GM12878 (cell line): ENCODE results near the gene ARHGAP32. TPM values are rescaled to one million over a fixed set of nuclear protein-coding genes. Genes with fewer than 3 reads are reported as not detected.

Experiments used
- ATAC-seq: fragments of 200-7000 bp; cut with Tn5 transposase; 3 replicates; pipeline ENCODE4 v1.9.1; 2020; ENCODE audit warnings: mild to moderate bottlenecking, moderate library complexity
- BruUV-seq: library from RNA; stranded (reverse); fragments of 400-500 nt; replicated peaks from 2 replicates; lab custom pipeline; 2021; lab: Mats Ljungman, UMichigan
- CTCF ChIA-PET: fragments of 300-600 bp; sonication (Branson Sonifier 250); formaldehyde crosslinking; extraction: SDS; loops from one replicate; lab custom pipeline; 2021; ENCODE audit warnings: inconsistent platforms; lab: Yijun Ruan, JAX
- POLR2A ChIA-PET: fragments of 350-600 bp; formaldehyde crosslinking; extraction: SDS; loops from one replicate; lab custom pipeline; 2021; ENCODE audit warnings: inconsistent platforms; lab: Charles Lee
- RAD21 ChIA-PET: fragments of 300-600 bp; sonication (Branson Sonifier 250); formaldehyde crosslinking; loops from one replicate; lab custom pipeline; 2023; ENCODE audit warnings: antibody characterized with exemption; ENCODE audit not compliant: unreplicated experiment; lab: Charles Lee
- SMC1A ChIA-PET: fragments of 300-600 bp; sonication (Branson Sonifier 250); formaldehyde crosslinking; loops from one replicate; lab custom pipeline; 2023; ENCODE audit not compliant: unreplicated experiment, uncharacterized antibody; lab: Charles Lee
- DNase-seq: peaks from one replicate; pipeline ENCODE4 v3.0.0-alpha.2; 2011; ENCODE audit warnings: low read depth, low spot score
- FAIRE-seq: peaks from 3 replicates; lab custom pipeline; 2011; peaks lifted over from hg19 to GRCh38; lab: Jason Lieb, UNC
- H2AFZ ChIP-seq: 2 replicates; pipeline ENCODE4 v1.6.0; 2011; ENCODE audit warnings: low read depth, low read length, control low read depth; ENCODE audit not compliant: control insufficient read depth
- H3K27ac ChIP-seq: 2 replicates; pipeline ENCODE4 v1.5.1; 2011; ENCODE audit warnings: control low read depth; ENCODE audit not compliant: control insufficient read depth, insufficient read depth
- H3K27me3 ChIP-seq, 2 experiments: replicated peaks in 1 of 2; 2 replicates each; pipeline versions ENCODE4 v1.6.0 to v1.6.1; 2011; ENCODE audit warnings: low read length in 1 of 2; ENCODE audit not compliant: control insufficient read depth in 2 of 2, insufficient read depth in 2 of 2
- H3K36me3 ChIP-seq, 2 experiments: 2 replicates each; pipeline ENCODE4 v1.5.1; 2011; ENCODE audit warnings: low read length in 1 of 2; ENCODE audit not compliant: control insufficient read depth in 2 of 2, insufficient read depth in 2 of 2
- H3K4me1 ChIP-seq: 2 replicates; pipeline ENCODE4 v1.6.1; 2011; ENCODE audit warnings: mild to moderate bottlenecking, low read length, moderate library complexity, mixed read lengths; ENCODE audit not compliant: control insufficient read depth, insufficient read depth
- H3K4me2 ChIP-seq: 2 replicates; pipeline ENCODE4 v1.6.0; 2011; ENCODE audit warnings: control low read depth; ENCODE audit not compliant: control insufficient read depth, insufficient read depth
- H3K4me3 ChIP-seq: fragments of 200-600 bp; sonication (generic); 2 replicates; pipeline ENCODE4 v1.5.1; 2016
- H3K79me2 ChIP-seq: 2 replicates; pipeline ENCODE4 v1.6.0; 2011; ENCODE audit warnings: low read length; ENCODE audit not compliant: control insufficient read depth, insufficient read depth
- H3K9ac ChIP-seq: 2 replicates; pipeline ENCODE4 v1.8.0; 2011; ENCODE audit warnings: low read length, control low read depth, mixed read lengths; ENCODE audit not compliant: control insufficient read depth, insufficient read depth
- H3K9me3 ChIP-seq: replicated peaks from 3 replicates; pipeline ENCODE4 v1.5.1; 2011; ENCODE audit warnings: mild to moderate bottlenecking, low read length; ENCODE audit not compliant: control insufficient read depth, insufficient read depth
- H4K20me1 ChIP-seq: 2 replicates; pipeline ENCODE4 v1.6.0; 2011; ENCODE audit not compliant: control insufficient read depth, insufficient read depth
- BMI1 ChIP-seq: fragments of 450-650 bp; IDR thresholded peaks from 2 replicates; pipeline ENCODE4 v1.6.1; 2016; ENCODE audit warnings: mild to moderate bottlenecking, moderate library complexity, borderline replicate concordance
- CBFB ChIP-seq: IDR thresholded peaks from 2 replicates; pipeline ENCODE4 v1.6.1; 2016; ENCODE audit warnings: antibody characterized with exemption, low read depth
- HDAC2 ChIP-seq: fragments of 200-600 bp; sonication (generic); IDR thresholded peaks from 2 replicates; pipeline ENCODE4 v1.6.1; 2017
- LARP7 ChIP-seq: fragments of 450-650 bp; IDR thresholded peaks from 2 replicates; pipeline ENCODE4 v1.6.1; 2017; ENCODE audit warnings: mild to moderate bottlenecking
- MEF2A ChIP-seq: IDR thresholded peaks from 2 replicates; pipeline ENCODE4 v1.6.1; 2011; ENCODE audit warnings: low read depth, mild to moderate bottlenecking, low read length, moderate library complexity; ENCODE audit not compliant: insufficient read depth
- SMAD1 ChIP-seq: fragments of 450-650 bp; IDR thresholded peaks from 2 replicates; pipeline ENCODE4 v1.6.1; 2018; ENCODE audit warnings: mild to moderate bottlenecking, low read depth; ENCODE audit not compliant: partially characterized antibody
- SREBF1 ChIP-seq: IDR thresholded peaks from 2 replicates; pipeline ENCODE4 v1.6.1; 2012; ENCODE audit warnings: mild to moderate bottlenecking, low read length
- SUZ12 ChIP-seq: fragments of 200-600 bp; sonication (generic); IDR thresholded peaks from one replicate; pipeline ENCODE4 v1.6.1; 2018; ENCODE audit warnings: antibody characterized with exemption, mild to moderate bottlenecking; ENCODE audit not compliant: unreplicated experiment
- ZNF274 ChIP-seq: IDR thresholded peaks from one replicate; pipeline ENCODE4 v1.8.0; 2011; ENCODE audit not compliant: insufficient read length, insufficient read depth
- WGBS: methylation state at CpG from one replicate; pipeline ENCODE4 v1.1.6; 2016; ENCODE audit warnings: low lambda C conversion rate; ENCODE audit not compliant: insufficient replicate concordance, insufficient coverage; ENCODE audit errors: missing lambda C conversion rate; 5-methylcytosine and 5-hydroxymethylcytosine counted together
- in situ Hi-C: fragments of 300-500 bp; cut with MboI; formaldehyde crosslinking; loops from 9 replicates; pipeline ENCODE4 v1.14.3; 2018; ENCODE audit warnings: mixed read lengths
- intact Hi-C: fragments of 100-400 bp; cut with micrococcal nuclease; formaldehyde crosslinking; loops from one replicate; pipeline ENCODE4 v1.14.2; 2022; ENCODE audit not compliant: unreplicated experiment
- polyA plus RNA-seq, 11 experiments: library from polyadenylated mRNA; depleted of rRNA in 4 of 11; unstranded in 6 of 11; stranded (reverse) in 5 of 11; fragments of >200 nt; fragmentation: Nextera tagmentation in 4 of 11; fragmentation: Illumina TruSeq in 1 of 11; extraction: Ambion mirVana in 4 of 11; extraction: Trizol in 1 of 11; gene quantifications; 1 replicate in 1 of 11; 2 replicates in 10 of 11; pipeline versions ENCODE4 v1.2.1 to v1.2.3, GENCODE V29; 2011 to 2016; ENCODE audit warnings: inconsistent platforms in 2 of 11, missing spikeins in 2 of 11, low read depth in 1 of 11
- total RNA-seq, 4 experiments: library from RNA; depleted of rRNA in 3 of 4; stranded (reverse); fragments of >200 nt in 3 of 4; fragmentation: Illumina TruSeq in 1 of 4; extraction: Trizol in 1 of 4; gene quantifications; 2 replicates each; pipeline versions ENCODE4 v1.2.1 to v1.2.3, GENCODE V29; 2013 to 2021
- TF ChIP-seq, protein P1 (sequence below): IDR thresholded peaks from 2 replicates; pipeline ENCODE4 v1.6.1; 2011; ENCODE audit warnings: borderline replicate concordance, low read depth, mild to moderate bottlenecking, moderate library complexity, low read length; ENCODE audit not compliant: insufficient read depth, poor library complexity, severe bottlenecking
- TF ChIP-seq, protein P2 (sequence below): IDR thresholded peaks from 2 replicates; pipeline ENCODE4 v1.6.1; 2012; ENCODE audit warnings: low read depth, low read length, improper control_type of control experiment
- TF ChIP-seq, protein P3 (sequence below): IDR thresholded peaks from 2 replicates; pipeline ENCODE4 v1.6.1; 2012; ENCODE audit warnings: low read depth, low read length, improper control_type of control experiment
- TF ChIP-seq, protein P4 (sequence below): fragments of 450-650 bp; IDR thresholded peaks from 2 replicates; pipeline ENCODE4 v1.6.1; 2017; ENCODE audit warnings: mild to moderate bottlenecking, low read depth, inconsistent platforms; ENCODE audit not compliant: poor library complexity, severe bottlenecking
- TF ChIP-seq, protein P5 (sequence below), 3 experiments: IDR thresholded peaks in 2 of 3; conservative IDR thresholded peaks in 1 of 3; 2 replicates each; pipeline ENCODE4 v1.5.1; 2011; ENCODE audit warnings: low read depth in 3 of 3, low read length in 3 of 3, mild to moderate bottlenecking in 3 of 3, control low read depth in 2 of 3, moderate library complexity in 2 of 3, inconsistent platforms in 1 of 3, mixed read lengths in 1 of 3; ENCODE audit not compliant: control insufficient read depth in 2 of 3, insufficient read depth in 1 of 3; ENCODE audit errors: extremely low read depth in 1 of 3
- TF ChIP-seq, protein P6 (sequence below): IDR thresholded peaks from 2 replicates; pipeline ENCODE4 v1.6.1; 2011; ENCODE audit warnings: low read depth, low read length, improper control_type of control experiment, borderline replicate concordance

ARHGAP32 gene
- total and polyA plus RNA-seq, 10 of the 15 experiments (the other 5 are each of a cell fraction or from before 2014, with no cell fraction given) = under 0.01 to 0.46 (median 0.12) TPM; not detected in 1

DNA sequence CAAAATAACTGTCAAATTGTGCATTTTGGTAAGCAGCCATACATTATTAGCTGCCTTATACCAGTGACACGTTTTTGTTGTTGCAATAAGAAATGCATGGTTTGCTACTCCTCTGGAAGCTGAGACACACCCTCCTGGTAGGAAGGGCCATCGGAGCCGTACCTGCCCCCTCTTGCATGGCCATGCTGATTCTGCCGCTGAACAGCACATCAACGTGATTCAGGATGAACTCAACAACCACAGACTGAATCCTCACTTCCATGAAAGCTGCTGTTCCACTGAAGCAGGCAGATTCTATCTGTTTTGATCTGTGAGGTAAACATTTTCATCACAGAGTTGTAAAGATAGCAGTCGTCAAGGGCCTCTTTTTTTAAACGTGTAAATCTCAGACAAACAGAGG is 210.9 kb downstream of the ARHGAP32 start:
- H3K4me1 ChIP-seq = no peaks in the 10 kb centered on the region
- in situ Hi-C loops (no loop called here), intact Hi-C loops (no loop called here)
- H3K36me3 ChIP-seq = no peaks in the 10 kb centered on the region; a peak in 1 of 4 replicates
- H4K20me1 ChIP-seq = no peaks in the 10 kb centered on the region
- BruUV-seq = no TSS peak
- ChIA-PET CTCF (no interaction called here), POLR2A (no interaction called here), SMC1A (interaction anchor here (1.1 kb wide), 1 partner anchor 97 kb away, joined by 3 read pairs; no protein-coding TSS in a partner anchor), RAD21 (no interaction called here)
- FAIRE-seq (no peak), ATAC-seq (no peak), DNase-seq (no peak)
- H3K4me2 ChIP-seq = no peak overlapping the region
- H3K9ac ChIP-seq = no peak overlapping the region
- H3K9me3 ChIP-seq = no peaks in the 10 kb centered on the region
- H3K27ac ChIP-seq = no peak overlapping the region
- 25% methylated on average over 7 of the region's 7 CpGs for WGBS
- no peak overlapping the region for H3K4me3 ChIP-seq
- no peaks in the 10 kb centered on the region for H3K27me3 ChIP-seq
- no peak overlapping the region for H2AFZ ChIP-seq
- H3K79me2 ChIP-seq = no peaks in the 10 kb centered on the region
- TF ChIP-seq, protein P1, sequence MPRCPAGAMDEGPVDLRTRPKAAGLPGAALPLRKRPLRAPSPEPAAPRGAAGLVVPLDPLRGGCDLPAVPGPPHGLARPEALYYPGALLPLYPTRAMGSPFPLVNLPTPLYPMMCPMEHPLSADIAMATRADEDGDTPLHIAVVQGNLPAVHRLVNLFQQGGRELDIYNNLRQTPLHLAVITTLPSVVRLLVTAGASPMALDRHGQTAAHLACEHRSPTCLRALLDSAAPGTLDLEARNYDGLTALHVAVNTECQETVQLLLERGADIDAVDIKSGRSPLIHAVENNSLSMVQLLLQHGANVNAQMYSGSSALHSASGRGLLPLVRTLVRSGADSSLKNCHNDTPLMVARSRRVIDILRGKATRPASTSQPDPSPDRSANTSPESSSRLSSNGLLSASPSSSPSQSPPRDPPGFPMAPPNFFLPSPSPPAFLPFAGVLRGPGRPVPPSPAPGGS = no peak
- TF ChIP-seq, protein P2, sequence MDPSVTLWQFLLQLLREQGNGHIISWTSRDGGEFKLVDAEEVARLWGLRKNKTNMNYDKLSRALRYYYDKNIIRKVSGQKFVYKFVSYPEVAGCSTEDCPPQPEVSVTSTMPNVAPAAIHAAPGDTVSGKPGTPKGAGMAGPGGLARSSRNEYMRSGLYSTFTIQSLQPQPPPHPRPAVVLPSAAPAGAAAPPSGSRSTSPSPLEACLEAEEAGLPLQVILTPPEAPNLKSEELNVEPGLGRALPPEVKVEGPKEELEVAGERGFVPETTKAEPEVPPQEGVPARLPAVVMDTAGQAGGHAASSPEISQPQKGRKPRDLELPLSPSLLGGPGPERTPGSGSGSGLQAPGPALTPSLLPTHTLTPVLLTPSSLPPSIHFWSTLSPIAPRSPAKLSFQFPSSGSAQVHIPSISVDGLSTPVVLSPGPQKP = no peak
- TF ChIP-seq SUZ12 (no peak), MEF2A (no peak), SMAD1 (no peak), ZNF274 (no peak), LARP7 (no peak), HDAC2 (no peak), CBFB (no peak), SREBF1 (no peak), BMI1 (no peak)
- TF ChIP-seq, protein P3, sequence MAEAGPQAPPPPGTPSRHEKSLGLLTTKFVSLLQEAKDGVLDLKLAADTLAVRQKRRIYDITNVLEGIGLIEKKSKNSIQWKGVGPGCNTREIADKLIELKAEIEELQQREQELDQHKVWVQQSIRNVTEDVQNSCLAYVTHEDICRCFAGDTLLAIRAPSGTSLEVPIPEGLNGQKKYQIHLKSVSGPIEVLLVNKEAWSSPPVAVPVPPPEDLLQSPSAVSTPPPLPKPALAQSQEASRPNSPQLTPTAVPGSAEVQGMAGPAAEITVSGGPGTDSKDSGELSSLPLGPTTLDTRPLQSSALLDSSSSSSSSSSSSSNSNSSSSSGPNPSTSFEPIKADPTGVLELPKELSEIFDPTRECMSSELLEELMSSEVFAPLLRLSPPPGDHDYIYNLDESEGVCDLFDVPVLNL = no peak
- TF ChIP-seq, protein P4, sequence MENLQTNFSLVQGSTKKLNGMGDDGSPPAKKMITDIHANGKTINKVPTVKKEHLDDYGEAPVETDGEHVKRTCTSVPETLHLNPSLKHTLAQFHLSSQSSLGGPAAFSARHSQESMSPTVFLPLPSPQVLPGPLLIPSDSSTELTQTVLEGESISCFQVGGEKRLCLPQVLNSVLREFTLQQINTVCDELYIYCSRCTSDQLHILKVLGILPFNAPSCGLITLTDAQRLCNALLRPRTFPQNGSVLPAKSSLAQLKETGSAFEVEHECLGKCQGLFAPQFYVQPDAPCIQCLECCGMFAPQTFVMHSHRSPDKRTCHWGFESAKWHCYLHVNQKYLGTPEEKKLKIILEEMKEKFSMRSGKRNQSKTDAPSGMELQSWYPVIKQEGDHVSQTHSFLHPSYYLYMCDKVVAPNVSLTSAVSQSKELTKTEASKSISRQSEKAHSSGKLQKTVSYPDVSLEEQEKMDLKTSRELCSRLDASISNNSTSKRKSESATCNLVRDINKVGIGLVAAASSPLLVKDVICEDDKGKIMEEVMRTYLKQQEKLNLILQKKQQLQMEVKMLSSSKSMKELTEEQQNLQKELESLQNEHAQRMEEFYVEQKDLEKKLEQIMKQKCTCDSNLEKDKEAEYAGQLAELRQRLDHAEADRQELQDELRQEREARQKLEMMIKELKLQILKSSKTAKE = no peak
- TF ChIP-seq, protein P5, sequence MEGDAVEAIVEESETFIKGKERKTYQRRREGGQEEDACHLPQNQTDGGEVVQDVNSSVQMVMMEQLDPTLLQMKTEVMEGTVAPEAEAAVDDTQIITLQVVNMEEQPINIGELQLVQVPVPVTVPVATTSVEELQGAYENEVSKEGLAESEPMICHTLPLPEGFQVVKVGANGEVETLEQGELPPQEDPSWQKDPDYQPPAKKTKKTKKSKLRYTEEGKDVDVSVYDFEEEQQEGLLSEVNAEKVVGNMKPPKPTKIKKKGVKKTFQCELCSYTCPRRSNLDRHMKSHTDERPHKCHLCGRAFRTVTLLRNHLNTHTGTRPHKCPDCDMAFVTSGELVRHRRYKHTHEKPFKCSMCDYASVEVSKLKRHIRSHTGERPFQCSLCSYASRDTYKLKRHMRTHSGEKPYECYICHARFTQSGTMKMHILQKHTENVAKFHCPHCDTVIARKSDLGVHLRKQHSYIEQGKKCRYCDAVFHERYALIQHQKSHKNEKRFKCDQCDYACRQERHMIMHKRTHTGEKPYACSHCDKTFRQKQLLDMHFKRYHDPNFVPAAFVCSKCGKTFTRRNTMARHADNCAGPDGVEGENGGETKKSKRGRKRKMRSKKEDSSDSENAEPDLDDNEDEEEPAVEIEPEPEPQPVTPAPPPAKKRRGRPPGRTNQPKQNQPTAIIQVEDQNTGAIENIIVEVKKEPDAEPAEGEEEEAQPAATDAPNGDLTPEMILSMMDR (IDR thresholded peaks at IDR 0.05 in 2 of 3, conservative IDR thresholded peaks at IDR 0.05 in 1 of 3; ENCODE audit: control insufficient read depth in 2 of 3, extremely low read depth in 1 of 3, insufficient read depth in 1 of 3, low read depth in 3 of 3, low read length in 3 of 3) = no peak
- TF ChIP-seq, protein P6, sequence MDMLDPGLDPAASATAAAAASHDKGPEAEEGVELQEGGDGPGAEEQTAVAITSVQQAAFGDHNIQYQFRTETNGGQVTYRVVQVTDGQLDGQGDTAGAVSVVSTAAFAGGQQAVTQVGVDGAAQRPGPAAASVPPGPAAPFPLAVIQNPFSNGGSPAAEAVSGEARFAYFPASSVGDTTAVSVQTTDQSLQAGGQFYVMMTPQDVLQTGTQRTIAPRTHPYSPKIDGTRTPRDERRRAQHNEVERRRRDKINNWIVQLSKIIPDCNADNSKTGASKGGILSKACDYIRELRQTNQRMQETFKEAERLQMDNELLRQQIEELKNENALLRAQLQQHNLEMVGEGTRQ = no peak
